Measurements from ENCODE around the gene LMBR1.

- TF ChIP-seq POLR2A (IDR thresholded peaks at IDR 0.05) (no peak), CTCF (IDR thresholded peaks at IDR 0.05) (no peak)
Observed at GRCh38 chr7:156790264-156790663, 102.7 kb downstream of the LMBR1 start.

Measured in esophagus squamous epithelium (tissue), 4 donors.